ENCODE data around the gene RAPGEF5. TPM values are rescaled to one million over a fixed set of nuclear protein-coding genes. Genes with fewer than 3 reads are reported as not detected.

The RAPGEF5 gene
- total RNA-seq, 1 experiment from 2014 or later = 5.6 TPM

DNA sequence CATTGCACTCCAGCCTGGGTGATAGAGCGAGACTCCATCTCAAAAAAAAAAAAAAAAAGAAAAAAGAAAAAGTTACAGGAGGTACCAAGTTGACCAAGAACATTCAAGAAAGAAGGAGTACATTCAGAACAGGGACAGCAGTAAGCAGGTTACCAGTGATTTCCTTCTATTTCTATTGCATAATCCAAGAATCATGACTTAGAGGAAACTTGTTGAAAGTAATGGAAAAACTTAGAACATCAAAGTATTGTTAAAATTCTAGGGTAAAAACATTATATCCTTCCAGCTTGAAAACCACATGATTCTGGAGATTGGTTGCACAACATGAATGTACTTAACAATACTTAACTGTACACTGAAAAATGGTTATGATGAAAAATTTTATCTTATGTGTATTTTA lies 25.2 kb downstream of the RAPGEF5 start:
- BruUV-seq (replicated peaks) = no TSS peak
- no peaks in the 10 kb centered on the region for H3F3A ChIP-seq (ENCODE audit: low read length, unreplicated experiment)
- H2AFZ ChIP-seq (ENCODE audit: low read length) = no peak overlapping the region
- no peaks in the 10 kb centered on the region for H3K27me3 ChIP-seq (ENCODE audit: low read length)
- DNase-seq (no peak), ATAC-seq (no peak)
- intact Hi-C loops (cut with micrococcal nuclease) = no loop called here
- no peaks in the 10 kb centered on the region for H4K20me1 ChIP-seq (ENCODE audit: low read length)
- no peak overlapping the region for H3K9ac ChIP-seq (ENCODE audit: low read length)
- H3K79me2 ChIP-seq (ENCODE audit: low read length) = no peaks in the 10 kb centered on the region
- CTCF ChIA-PET = no interaction called here
- no peaks in the 10 kb centered on the region for H3K36me3 ChIP-seq (ENCODE audit: low read depth, low read length)
- H3K4me1 ChIP-seq (ENCODE audit: insufficient read depth, low read length) = peaks cover 17% of the 10 kb centered on the region
- H3K9me2 ChIP-seq (replicated peaks; ENCODE audit: low read length) = no peaks in the 10 kb centered on the region
- no peak overlapping the region for H3K4me2 ChIP-seq (ENCODE audit: low read length)
- POLR2A ChIA-PET (ENCODE audit: unreplicated experiment) = no interaction called here
- no peak overlapping the region for H3K4me3 ChIP-seq (ENCODE audit: low read length)
- H3K27ac ChIP-seq (ENCODE audit: low read length) = no peak overlapping the region
- no peaks in the 10 kb centered on the region for H3K9me3 ChIP-seq (ENCODE audit: low read length)
- TF ChIP-seq EZH2 (IDR thresholded peaks at IDR 0.05; ENCODE audit: low read length, unreplicated experiment) = no peak
- no peak for TF ChIP-seq EZH2phosphoT487 (IDR thresholded peaks at IDR 0.05; ENCODE audit: borderline replicate concordance, low read length)
- TF ChIP-seq, protein P1, sequence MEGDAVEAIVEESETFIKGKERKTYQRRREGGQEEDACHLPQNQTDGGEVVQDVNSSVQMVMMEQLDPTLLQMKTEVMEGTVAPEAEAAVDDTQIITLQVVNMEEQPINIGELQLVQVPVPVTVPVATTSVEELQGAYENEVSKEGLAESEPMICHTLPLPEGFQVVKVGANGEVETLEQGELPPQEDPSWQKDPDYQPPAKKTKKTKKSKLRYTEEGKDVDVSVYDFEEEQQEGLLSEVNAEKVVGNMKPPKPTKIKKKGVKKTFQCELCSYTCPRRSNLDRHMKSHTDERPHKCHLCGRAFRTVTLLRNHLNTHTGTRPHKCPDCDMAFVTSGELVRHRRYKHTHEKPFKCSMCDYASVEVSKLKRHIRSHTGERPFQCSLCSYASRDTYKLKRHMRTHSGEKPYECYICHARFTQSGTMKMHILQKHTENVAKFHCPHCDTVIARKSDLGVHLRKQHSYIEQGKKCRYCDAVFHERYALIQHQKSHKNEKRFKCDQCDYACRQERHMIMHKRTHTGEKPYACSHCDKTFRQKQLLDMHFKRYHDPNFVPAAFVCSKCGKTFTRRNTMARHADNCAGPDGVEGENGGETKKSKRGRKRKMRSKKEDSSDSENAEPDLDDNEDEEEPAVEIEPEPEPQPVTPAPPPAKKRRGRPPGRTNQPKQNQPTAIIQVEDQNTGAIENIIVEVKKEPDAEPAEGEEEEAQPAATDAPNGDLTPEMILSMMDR (conservative IDR thresholded peaks at IDR 0.05; ENCODE audit: low read depth, low read length) = no peak

DNA sequence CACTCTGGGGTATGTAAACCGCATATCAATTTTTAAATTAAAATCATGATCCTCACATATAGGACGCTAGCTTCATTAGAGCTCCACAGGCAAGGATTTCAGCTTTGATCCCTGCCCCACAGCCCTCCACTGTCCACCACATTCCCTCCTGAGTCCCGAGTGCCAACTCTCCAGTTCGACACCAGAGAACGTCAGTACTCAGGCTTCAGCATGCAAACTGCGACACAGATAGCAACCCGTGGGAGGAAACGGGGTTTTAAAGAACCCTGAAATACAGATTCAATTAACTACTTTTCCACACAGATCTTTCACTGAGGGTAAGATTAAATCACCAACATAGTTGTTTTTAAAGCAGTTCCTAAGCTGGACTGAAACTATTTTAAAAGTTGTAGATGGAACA lies 26.1 kb downstream of the RAPGEF5 start:
- no peak for DNase-seq
- Histone ChIP-seq H3K9me2 (replicated peaks; ENCODE audit: low read length) (no peaks in the 10 kb centered on the region), H3K27ac (ENCODE audit: low read length) (no peak overlapping the region), H3K36me3 (ENCODE audit: low read depth, low read length) (no peaks in the 10 kb centered on the region), H3F3A (ENCODE audit: low read length, unreplicated experiment) (no peaks in the 10 kb centered on the region), H3K9me3 (ENCODE audit: low read length) (no peaks in the 10 kb centered on the region), H3K27me3 (ENCODE audit: low read length) (no peaks in the 10 kb centered on the region), H3K4me1 (ENCODE audit: insufficient read depth, low read length) (peaks cover 20% of the 10 kb centered on the region), H3K9ac (ENCODE audit: low read length) (no peak overlapping the region), H4K20me1 (ENCODE audit: low read length) (no peaks in the 10 kb centered on the region), H3K79me2 (ENCODE audit: low read length) (no peaks in the 10 kb centered on the region), H3K4me3 (ENCODE audit: low read length) (no peak overlapping the region), H3K4me2 (ENCODE audit: low read length) (no peak overlapping the region), H2AFZ (ENCODE audit: low read length) (no peak overlapping the region)
- BruUV-seq (replicated peaks) = no TSS peak
- ATAC-seq = no peak
- ChIA-PET POLR2A (ENCODE audit: unreplicated experiment) (no interaction called here), CTCF (no interaction called here)
- no peak for TF ChIP-seq EZH2phosphoT487 (IDR thresholded peaks at IDR 0.05; ENCODE audit: borderline replicate concordance, low read length)
- TF ChIP-seq, protein P1 (conservative IDR thresholded peaks at IDR 0.05; ENCODE audit: low read depth, low read length) = no peak
- TF ChIP-seq EZH2 (IDR thresholded peaks at IDR 0.05; ENCODE audit: low read length, unreplicated experiment) = no peak
- intact Hi-C loops (cut with micrococcal nuclease) = no loop called here

DNA sequence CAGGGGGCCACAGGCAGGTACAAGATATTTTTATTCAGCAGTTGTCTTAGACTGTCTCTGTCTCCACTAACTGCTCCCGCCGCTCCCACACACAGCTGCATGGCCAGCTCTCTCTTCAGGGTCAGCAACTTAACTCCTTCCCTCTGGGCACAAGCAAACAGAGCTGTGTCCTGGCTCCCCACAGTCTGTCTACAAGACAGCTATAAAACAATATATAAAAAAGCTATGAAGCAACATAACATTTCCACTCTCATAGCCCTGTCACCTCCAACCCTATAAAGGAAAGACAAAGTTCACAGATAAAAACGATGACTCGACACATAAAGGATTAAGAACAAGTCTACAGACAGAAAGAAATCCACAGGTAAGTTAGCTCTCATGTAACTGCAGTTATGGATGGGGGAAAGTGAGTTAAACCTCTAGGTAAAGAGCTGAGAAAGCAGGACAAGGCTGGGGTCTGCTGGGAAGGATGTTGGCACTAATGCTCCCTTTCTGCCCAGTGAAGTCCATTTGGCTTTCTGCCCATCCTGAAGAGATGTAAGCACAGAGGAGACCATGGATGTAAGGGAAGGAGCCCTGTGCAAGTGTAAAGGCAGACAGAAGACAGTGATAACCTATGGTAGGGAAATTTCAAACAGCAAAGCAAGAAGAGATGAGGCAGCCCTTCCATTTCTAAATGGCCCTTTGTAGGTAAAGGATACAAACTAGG lies 27.0 kb downstream of the RAPGEF5 start:
- no peak overlapping the region for H3K27ac ChIP-seq (ENCODE audit: low read length)
- intact Hi-C loops (cut with micrococcal nuclease) = no loop called here
- peaks cover 22% of the 10 kb centered on the region for H3K4me1 ChIP-seq (ENCODE audit: insufficient read depth, low read length)
- H4K20me1 ChIP-seq (ENCODE audit: low read length) = no peaks in the 10 kb centered on the region
- H3K4me2 ChIP-seq (ENCODE audit: low read length) = peak overlapping the region; percentile 27; the same call in 1 of the 2 replicates
- no peak overlapping the region for H3K9ac ChIP-seq (ENCODE audit: low read length)
- H3K36me3 ChIP-seq (ENCODE audit: low read depth, low read length) = no peaks in the 10 kb centered on the region
- no peaks in the 10 kb centered on the region for H3K79me2 ChIP-seq (ENCODE audit: low read length)
- no peak overlapping the region for H3K4me3 ChIP-seq (ENCODE audit: low read length)
- POLR2A ChIA-PET (ENCODE audit: unreplicated experiment) = interaction anchor here (0.6 kb wide), 1 partner anchor 776 kb away, joined by 3 read pairs; no protein-coding TSS in a partner anchor
- no peaks in the 10 kb centered on the region for H3K27me3 ChIP-seq (ENCODE audit: low read length)
- no peak overlapping the region for H2AFZ ChIP-seq (ENCODE audit: low read length)
- peak; percentile 87 for ATAC-seq
- peak; percentile 44 for DNase-seq
- H3K9me3 ChIP-seq (ENCODE audit: low read length) = no peaks in the 10 kb centered on the region
- TF ChIP-seq EZH2phosphoT487 (IDR thresholded peaks at IDR 0.05; ENCODE audit: borderline replicate concordance, low read length) (no peak), EZH2 (IDR thresholded peaks at IDR 0.05; ENCODE audit: low read length, unreplicated experiment) (no peak)
- TF ChIP-seq, protein P1 (conservative IDR thresholded peaks at IDR 0.05; ENCODE audit: low read depth, low read length) = no peak
- CTCF ChIA-PET = no interaction called here
- BruUV-seq (replicated peaks) = no TSS peak
- H3F3A ChIP-seq (ENCODE audit: low read length, unreplicated experiment) = no peaks in the 10 kb centered on the region
- no peaks in the 10 kb centered on the region for H3K9me2 ChIP-seq (replicated peaks; ENCODE audit: low read length)

All from PC-3 (cell line).